Stimulated activated CD4-positive, alpha-beta T cell treated with anti-CD3 and anti-CD28 coated beads, Interleukin-15, amount 100 ng/mL, for 48 hours (primary cell): Measurements from ENCODE around the gene OVOL2.

Experiments
- DNase-seq, 2 donors: peaks; one replicate each; pipeline ENCODE4 v3.0.0-alpha.2; 2020; ENCODE audit warnings: low read depth in 2 of 2

OVOL2 gene

DNA sequence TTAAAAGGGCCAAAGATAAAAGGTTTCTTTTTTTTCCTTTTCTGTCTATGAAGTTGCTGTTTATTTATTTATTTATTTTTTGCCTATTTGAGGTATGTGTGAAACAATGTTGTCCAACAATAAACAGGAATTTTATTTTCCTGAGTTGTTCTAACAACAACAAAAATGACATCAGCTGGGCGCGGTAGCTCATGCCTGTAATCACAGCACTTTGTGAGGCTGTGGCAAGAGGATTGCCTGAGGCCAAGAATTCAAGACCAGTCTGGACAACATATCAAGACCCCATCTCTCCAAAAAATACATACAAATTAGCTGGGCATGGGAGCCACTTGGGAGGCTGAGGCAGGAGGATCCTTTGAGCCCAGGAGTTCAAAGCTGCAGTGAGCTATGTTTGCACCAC is 44.8 kb downstream of the OVOL2 start:
- no peak for DNase-seq

DNA sequence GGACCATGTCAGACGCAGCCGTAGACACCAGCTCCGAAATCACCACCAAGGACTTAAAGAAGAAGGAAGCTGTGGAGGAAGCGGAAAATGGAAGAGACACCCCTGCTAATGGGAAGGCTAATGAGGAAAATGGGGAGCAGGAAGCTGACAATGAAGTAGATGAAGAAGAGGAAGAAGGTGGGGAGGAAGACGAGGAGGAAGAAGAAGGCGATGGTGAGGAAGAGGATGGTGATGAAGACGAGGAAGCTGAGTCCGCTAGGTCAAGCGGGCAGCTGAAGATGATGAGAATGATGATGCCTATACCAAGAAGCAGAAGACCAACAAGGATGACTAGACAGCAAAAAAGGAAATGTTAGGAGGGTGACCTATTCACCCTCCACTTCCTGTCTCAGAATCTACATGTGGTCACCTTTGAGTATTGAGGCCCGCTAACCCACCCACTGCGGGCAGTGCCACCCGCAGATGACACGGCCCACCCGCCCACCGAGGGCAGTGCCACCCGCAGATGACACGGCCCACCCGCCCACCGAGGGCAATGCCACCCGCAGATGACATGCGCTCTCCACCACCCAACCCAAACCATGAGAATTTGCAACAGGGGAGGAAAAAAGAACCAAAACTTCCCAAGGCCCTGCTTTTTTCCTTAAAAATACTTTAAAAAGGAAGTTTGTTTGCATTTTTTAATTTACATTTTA is 45.6 kb downstream of the OVOL2 start:
- no peak for DNase-seq

DNA sequence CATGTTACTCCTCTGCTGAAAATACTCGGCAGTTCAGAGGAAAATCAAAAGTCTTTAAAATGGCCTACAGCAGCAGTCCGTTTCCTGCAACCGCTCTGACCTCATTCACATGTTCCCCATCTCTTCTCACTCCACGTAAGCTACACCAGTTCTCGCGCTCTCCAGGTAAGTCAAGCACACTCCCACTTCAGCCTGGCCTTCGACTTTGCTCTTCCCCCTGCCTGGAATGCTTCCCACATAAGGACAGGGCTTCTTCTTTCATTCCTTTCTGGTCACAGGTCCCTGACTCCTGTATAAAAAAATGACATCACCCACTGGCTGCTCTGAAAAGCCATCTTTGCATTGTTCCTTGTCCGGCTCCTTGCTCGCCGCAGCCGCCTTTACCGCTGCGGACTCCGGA is 46.2 kb downstream of the OVOL2 start:
- no peak for DNase-seq

DNA sequence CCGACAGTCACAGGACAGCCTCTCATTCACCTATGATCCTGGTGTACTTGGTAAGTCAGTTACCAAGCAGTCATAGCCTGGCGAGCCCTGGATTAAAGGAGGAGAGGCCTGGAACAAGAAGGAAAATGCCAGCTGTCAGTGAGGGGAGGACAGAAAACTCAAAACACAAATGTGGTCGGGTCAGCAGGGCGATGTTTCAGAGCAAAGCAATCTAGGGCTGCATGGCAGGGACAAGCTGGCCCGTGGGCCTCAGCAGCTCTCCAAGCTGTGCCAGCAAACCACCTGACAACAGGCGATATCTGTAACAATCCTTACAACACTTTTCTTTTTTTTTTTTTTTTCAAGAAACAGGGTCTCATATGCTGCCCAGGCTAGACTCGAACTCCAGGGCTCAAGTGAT is 48.6 kb downstream of the OVOL2 start:
- no peak for DNase-seq

DNA sequence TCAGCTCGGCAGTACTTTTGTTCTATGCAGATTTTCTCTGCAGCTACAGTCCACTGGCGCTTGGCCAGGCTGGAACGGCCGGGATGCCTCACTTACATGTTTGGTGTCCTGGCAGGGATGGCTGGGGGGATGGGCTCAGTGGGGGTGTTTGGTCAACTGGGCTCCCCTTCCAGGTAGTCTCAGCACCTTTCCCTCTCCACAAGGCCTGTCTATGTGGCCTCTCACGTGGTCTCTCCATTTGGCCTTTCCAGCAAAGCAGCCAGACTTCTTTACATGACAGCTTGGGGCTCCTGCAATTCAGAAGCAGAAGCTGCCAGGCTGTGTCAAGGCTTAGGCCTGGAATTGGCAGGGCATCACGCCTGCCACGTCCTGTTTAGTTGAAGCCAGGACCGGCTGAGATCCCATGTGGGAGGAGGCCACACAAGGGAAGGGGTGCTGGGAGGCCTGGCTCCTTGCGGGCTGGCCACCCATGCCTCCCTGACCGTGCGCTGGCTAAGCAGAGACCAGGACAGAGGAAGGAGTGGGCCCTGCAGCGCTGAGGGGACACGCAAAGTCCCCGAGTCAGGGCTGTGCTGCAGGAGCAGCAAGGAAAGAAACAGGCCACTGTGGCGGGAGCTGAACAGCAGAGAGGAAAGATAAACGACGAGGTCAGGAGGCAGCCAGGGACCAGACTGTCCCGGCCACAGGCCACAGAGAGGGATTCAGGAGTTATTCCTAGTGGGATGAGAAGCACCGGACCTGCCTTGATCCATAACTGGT is 50.0 kb downstream of the OVOL2 start:
- DNase-seq: no peak

DNA sequence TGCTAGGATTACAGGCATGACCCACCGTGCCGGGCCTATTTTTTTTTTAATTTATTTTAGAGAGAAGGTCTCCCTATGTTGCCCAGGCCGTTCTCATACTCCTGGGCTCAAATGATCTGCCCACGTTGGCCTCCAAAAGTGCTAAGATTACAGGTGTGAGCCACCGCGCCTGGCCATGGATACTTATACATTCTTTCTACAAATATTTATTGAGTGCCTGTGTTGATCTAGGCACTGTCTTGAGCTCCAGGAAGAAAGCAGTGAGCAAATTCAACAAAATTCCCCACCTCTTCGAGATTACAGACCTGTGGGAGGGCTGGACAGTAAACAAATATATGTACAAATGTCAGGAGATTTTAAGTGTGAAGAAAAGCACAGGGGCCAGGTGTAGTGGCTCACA is 51.0 kb downstream of the OVOL2 start:
- no peak for DNase-seq

DNA sequence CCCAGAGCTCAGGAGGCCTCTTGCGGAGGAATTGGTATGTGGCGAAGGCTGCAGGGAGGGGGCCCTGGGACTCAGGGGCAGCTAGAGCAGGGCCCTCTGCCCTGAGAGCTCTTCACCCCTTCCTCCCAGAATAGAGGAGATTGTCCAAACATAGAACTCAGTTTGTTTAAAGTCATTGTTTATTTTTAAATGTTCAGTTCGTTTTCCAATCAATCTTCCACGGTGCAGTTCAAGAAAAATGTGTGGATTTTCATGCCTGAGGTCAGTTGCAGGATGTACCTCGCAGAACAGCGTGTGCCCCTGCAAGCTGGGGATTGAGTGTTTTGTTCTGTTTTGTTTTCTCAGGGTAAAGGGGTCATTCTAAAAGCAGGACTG is 51.7 kb downstream of the OVOL2 start:
- DNase-seq: no peak

DNA sequence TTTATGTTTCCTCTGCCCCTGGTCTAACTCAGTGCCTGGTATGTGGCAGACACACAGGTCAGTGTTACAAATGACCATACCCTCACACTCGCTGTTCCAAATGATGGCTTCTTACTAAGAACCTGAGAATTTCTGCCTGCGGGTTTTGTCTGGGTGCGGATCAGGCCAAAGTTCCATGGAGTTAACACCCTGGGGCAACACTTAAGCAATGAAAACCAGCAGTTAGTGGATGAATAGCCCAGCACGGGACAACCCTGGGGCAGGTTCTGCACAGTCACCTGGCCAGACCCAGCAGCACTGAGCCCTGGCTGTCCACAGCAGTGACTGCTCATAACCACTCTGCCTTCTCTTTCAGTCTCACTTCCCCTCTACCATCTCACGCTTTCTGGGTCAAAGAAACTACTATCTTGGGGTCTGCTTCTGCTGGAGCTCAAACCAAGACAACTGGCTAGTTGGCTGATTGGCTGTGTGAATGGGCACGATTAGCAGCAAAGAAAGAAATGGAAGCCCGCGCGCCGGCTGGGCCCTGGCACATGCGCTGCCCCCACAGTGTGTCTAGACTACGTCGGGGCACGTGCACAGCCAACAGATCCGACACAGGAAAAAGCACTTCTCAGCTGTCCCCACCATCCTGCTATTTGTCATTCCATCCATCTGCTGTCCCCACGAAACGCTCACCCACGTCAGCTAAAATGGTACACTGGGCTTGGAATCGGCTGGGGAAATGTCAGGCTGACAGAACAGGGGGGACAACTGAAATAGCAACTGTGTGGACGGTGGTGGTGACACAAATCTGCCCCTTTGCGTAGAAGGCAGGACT is 52.3 kb downstream of the OVOL2 start:
- DNase-seq: no peak

DNA sequence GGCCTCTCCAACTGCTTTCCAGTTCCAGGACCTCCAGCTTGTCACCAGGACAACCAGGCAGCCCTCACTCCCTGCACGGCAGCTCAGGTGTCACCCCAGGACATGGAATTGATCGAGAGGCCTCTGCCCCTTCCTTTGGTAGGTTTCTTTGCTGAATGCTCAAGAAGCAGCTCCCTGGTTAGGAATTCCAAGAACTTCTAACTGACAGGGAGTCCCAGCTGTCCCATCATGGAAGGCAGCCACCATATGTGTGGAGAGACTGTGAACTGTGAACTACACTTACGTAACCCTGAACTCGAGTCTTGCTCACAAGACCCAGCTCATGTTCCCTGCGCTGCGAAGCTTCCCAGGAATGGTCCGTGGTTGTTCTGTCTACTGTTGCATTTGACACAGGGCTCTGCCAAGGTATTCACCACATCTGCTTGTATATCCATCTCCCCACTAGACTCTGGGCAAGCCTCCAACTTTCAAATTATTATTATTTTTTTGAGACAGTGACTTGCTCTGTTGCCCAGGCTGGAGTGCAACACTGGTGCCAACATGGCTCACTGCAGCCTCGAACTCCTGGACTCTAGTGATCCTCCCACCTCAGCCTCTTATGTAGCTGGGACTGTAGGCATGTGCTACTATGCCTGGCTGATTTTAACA is 53.2 kb downstream of the OVOL2 start:
- DNase-seq: no peak

DNA sequence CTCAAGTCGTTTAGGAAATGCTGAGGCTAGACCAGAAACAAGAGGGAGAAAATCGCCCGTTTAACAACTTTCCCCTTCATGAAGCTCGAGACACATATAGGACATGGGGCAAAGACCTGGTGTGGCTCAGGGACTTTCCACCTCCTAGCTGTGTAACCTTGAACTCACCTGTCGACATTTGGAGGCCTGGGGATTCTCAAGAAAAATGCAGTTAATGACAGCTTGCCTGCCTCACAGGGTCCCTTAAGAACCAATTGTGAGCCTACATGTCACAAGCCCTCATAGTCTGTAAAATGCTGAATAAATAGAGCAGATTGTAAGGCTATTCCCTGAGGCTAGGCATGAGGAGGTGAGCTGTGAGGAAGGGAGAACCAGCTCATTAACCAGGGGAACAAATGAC is 53.8 kb downstream of the OVOL2 start:
- no peak for DNase-seq

DNA sequence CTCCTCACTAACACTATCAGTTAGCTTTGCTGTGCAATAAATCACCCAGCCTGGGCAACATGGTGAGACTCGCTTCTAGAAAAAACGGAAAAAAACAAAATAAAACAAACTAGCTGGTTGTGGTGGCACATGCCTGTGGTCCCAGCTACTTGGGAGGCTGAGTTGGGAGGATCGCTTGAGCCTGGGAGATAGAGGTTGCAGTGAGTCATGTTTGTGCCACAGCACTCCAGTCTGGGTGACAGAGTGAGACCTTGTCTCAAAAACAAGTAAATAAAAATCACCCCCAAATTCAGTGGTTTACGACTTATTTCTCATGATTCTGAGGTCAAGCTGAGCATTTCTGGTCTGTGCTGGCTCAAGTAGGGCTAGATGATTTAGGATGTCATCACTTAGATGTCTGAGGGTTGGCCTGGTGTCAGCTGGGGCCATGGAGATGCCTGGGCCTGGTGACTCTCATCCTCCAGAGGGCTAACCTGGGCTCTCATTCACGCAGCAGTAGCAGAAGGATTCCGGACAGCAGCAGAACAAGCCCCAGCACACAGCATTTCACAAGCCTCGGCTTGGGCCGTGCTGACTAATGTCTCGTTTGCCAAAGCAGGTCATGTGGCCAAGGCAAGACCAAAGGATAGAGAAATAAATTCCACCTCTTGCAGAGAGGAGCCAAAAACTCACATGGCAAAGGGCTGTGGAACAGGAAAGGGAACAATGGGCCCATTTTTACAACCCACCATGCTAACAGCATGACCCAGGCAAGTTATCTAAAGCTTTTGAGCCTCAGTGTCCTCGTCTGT is 56.4 kb downstream of the OVOL2 start:
- no peak for DNase-seq

DNA sequence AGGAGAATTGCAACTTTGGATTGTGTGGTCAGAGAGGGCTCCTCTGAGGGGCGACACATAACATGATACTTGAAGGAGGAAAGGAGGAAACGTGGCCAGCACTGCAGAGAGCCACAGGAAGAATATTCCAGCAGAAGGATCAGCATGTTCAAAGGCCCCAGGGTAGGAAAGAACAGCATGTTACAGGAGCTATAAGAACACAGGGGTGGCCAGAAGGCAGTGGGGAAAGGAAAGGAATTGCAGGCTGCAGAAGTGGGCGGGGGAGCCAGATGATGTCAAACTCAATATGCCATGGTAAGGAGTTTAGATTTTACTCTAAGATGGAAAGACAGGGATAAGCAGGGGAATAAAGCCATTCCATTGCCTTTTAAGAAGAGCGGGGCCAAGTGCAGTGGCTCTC is 58.1 kb downstream of the OVOL2 start:
- DNase-seq: no peak

DNA sequence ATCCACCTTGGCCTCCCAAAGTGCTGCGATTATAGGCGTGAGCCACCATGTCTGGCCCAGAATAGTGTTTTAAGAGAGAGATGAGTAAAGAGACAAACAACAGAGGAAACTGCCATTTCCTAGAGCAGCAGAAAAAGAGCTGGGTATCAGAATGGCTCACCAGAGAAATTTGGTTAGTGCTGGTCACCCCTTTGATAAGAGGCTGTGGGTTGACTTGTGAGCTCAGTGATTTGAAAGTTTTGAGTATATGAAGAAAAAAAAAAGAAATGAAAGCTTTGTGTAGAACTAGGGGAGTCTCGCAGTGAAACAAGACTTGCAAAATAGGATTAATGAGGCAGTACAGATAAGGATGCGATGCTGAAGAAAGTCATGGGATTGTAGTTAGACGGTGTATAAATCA is 59.3 kb downstream of the OVOL2 start:
- DNase-seq: no peak

DNA sequence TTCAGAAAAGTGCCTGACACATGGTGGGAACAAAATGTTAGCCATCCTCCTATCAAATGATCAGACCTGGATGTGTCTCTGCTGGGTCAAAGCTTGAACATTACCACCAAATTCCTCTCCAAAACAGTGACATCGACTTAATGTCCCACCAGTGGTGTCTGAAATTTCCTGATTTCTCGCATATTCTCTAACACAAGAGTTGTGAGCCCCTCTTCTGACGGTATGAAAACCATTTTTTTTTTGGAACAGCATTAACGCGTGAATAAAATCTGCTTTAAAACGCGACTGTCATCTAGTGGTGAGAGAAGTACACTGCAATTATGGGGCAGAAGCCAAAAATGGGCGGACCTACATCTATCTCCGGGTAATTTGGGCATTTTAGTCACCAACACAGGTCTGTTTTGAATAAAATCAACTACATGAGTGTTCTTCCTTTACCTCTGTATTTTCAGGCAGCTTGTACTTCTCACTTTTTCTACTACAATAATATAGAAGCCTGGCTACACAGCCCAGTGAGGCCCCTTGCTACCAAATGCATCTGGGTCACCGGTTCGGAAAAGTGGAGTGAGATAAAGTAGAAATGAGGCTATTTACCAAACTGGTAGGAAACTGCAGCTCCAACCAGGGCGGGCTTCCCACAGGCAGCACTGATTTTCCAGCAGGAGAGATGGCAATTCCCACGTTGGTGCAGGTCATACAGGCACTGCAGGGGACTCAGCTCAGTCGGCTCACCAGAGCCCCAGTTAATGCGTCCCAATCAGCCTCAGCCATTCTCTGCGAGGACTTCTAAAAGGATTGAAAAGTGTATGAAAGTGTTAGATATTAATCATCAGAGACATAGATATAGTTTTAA is 61.5 kb downstream of the OVOL2 start:
- DNase-seq: peak in 1 of 2 donors; percentile 15

DNA sequence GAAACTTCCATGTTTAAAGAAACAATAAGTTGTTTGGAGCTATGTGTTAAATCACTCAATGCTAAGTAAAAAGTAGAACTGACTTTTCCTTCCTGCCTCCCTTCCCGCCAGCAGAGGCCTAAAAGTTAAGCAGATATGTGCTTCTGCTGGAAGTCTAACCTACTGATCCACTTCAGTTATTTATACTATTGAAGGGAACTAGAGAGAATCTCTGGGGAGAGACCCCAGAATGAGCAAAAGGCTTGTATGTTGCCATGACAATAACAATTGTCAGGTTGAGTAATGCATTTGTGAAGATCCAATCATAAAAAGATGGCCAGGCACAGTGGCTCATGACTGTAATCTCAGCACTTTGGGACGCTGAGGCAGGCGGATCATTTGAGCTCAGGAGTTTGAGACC is 64.2 kb downstream of the OVOL2 start:
- no peak for DNase-seq

DNA sequence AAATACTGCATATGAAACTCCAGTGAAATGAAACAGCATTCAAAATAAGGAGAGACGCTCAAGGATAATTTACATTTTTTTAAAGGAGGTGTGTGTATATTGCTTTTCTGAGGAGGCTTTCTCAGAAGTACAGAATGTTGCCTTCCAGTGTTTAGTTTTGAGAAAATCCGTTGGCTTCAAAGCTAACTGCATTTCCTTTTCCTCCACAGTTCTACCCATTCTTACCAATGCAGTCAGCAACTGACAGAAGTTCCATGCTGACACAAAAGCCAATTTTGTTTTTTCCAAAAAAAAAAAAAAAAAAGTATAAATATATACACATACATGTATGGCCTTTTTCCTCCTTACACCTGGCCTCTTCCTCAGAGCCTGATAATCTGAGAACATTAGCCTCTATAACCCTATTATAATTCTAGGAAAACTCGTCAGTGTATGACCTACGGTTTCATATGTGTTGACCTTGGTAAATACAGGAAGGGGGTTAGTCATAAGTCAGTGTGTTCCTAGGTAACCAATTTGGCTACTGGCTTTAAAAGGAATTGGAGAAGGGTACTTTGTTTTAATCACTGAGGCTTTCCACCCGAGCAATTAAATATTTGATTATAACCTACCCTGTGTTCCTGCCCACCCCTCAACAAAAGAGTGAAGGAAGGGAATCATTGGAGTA is 64.7 kb downstream of the OVOL2 start:
- no peak for DNase-seq

DNA sequence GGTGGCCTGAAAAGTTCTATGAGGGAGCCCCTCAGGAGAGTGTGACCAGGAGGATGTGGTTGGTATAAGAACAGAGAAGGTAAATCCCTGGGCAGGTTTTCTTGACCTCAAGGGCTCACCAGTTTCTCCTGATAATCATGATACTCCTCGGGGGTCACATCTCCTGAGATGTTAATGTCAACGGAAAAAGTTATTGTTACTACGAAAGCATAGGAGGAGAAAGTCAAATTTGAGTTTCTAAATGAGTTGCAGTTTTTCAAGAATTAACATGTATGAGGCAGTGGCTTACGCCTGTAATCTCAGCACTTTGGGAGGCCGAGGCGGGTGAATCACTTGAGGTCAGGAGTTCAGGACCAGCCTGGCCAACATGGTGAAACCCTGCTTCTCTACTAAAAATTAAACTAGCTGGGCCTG is 65.5 kb downstream of the OVOL2 start:
- DNase-seq: peak; percentile 43 to 46

DNA sequence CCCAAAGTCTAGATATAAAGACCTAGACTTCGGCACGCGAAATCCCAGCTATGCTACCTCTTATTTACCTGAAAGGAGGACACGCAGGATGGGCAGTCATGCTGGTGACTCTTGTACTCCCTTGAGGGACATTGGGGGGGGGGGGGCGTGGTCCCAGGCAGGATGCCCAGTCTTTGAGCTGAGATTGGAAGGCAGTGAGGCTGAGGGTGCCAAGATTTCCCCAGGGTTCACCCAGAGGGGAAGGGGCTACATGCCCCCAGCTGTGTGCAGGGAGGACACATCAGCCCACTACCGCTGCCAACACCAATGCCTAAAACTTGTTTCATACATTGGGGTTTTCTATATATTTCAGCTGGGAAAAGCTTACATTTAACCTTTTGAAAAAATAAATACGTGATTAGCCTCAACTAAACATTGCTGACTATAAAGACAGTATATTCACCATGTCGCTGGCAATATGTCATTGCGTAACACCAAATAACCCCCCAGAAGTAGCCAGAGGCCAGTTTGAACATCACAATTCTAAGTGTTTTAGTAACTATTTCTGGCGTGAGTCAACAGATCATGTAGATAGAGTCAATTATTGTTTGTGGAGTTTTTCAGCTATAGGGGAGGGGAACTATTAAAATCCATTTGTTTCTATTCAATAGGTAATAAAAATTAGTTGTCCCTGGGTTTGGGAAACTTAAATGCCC is 67.3 kb downstream of the OVOL2 start:
- DNase-seq: no peak

DNA sequence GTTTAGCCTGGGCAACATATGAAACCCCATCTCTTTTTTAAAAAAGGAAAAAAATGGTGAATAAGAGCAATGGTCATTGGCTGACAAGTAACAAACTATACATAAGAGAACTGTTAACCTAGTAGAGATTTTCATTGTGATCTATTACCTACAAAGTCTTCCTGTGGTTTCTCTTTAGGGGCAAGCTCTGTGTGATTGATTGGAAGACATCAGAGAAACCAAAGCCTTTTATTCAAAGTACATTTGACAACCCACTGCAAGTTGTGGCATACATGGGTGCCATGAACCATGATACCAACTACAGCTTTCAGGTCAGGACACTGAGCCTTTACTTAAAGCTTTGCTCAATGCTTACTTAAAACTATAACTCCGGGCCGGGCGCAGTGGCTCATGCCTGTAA is 69.7 kb downstream of the OVOL2 start:
- no peak for DNase-seq
